GM12801 (cell line): ENCODE measurements around the gene INAVA.

Experiments
- TF ChIP-seq, protein P1 (sequence below): IDR thresholded peaks from one replicate; pipeline ENCODE4 v1.5.1; 2011; ENCODE audit warnings: control low read depth; ENCODE audit not compliant: insufficient read length; ENCODE audit errors: extremely low read depth

The INAVA gene

GRCh38 chr1:200900877-200901276 lies 6.2 kb downstream of the INAVA start:
- TF ChIP-seq, protein P1, sequence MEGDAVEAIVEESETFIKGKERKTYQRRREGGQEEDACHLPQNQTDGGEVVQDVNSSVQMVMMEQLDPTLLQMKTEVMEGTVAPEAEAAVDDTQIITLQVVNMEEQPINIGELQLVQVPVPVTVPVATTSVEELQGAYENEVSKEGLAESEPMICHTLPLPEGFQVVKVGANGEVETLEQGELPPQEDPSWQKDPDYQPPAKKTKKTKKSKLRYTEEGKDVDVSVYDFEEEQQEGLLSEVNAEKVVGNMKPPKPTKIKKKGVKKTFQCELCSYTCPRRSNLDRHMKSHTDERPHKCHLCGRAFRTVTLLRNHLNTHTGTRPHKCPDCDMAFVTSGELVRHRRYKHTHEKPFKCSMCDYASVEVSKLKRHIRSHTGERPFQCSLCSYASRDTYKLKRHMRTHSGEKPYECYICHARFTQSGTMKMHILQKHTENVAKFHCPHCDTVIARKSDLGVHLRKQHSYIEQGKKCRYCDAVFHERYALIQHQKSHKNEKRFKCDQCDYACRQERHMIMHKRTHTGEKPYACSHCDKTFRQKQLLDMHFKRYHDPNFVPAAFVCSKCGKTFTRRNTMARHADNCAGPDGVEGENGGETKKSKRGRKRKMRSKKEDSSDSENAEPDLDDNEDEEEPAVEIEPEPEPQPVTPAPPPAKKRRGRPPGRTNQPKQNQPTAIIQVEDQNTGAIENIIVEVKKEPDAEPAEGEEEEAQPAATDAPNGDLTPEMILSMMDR: no peak

- TF ChIP-seq, protein P1: no peak
These were observed 6.7 kb downstream of the INAVA start for GRCh38 chr1:200901350-200901749.

GRCh38 chr1:200901796-200902444 lies 7.2 kb downstream of the INAVA start:
- TF ChIP-seq, protein P1: no peak

- TF ChIP-seq, protein P1: no peak
These were observed 9.1 kb downstream of the INAVA start for GRCh38 chr1:200903793-200904192.

DNA sequence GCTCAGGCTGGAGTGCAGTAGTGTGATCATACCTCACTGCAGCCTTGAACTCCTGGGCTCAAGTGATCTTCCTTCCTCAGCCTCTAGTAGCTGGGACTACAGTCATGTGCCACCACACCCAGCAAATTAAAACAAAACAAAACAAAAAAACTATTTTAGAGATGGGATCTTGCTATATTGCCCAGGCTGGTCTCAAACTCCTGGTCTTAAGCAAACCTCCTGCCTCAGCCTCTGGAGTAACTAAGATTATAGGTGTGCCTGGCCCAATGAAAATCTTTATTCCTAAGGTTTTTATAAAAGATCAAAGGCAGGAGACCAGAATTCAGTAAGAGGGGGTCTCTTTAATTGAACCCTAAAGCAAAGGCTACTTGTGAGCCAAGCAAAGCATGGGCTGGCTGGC lies 10.1 kb downstream of the INAVA start:
- TF ChIP-seq, protein P1: no peak

GRCh38 chr1:200905411-200906052 lies 10.8 kb downstream of the INAVA start:
- TF ChIP-seq, protein P1: no peak

DNA sequence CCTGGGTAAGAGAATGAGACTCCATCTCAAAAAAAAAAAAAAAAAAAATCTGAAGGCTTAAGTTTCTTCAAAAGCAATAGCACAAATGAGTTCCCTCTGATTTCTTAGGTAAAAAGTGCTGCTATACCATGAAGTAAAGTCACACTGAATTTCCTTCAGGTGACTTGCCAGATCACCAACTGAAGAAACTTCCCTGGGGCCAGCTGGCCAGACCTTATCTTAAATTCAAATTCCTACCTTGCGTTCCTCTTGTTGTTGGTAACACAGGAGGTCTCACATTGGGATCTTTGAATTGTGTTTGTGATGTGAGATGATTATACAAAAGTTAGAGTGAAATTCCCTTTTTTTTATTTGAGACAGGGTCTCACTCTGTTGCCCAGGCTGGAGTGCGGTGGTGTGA lies 11.8 kb downstream of the INAVA start:
- TF ChIP-seq, protein P1: no peak
